Measurements from ENCODE around the gene ELL2. TPM values are rescaled to one million over a fixed set of nuclear protein-coding genes. Genes with fewer than 3 reads are reported as not detected.
A peak's percentile ranks its signal among the peaks of the same experiment; 100 is the strongest.

ELL2 gene
- total RNA-seq, result 18.5 and 21.0 TPM in 2 replicates

DNA sequence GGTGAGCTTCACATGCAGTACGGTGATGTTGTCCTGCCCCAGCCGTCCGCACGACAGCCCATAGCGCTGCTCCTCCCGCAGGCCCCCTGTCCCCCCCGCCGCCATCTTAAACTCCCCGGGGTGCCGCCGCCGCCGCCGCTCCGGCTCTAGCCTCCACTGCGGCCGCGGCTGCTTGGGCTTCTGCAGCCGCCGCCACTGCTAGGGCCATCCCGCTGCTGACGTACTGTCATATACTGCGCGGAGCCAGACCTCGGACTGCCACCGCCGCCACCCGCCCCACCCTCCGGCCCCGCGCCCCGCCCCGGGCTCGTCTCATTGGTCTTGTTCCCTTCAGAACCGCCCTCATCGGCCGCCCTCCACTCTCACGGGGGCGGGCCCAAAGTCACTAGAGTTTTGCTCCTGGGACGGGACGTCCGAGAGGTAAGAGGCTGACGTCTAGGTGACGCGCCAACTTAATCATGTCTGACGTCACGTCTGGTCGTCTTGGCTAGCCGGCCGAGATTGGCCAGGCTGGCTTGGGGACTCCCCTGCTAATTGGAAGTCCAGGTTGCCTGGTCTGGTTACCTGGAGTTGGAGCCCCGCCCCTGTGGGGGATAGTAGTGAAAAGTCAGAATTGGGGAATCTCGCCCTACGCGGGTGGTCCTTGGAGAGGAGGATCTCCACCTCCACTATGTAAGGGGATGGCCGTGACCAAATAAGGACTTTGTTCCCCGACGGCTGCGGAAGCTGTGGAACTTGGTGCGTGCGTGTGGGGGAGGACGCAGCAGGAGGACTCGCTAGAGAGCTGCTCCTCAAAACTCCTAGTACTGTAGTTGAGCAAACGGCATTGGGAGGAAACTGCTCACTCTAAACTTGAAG lies at the start of gene ELL2:
ELL2 (minus strand) TSS at position 235 of the 858 bp plus-strand sequence; CDS start at position 105, 130 bp downstream.
- DNase-seq (ENCODE audit: low read depth, low spot score), result peak; percentile 92

DNA sequence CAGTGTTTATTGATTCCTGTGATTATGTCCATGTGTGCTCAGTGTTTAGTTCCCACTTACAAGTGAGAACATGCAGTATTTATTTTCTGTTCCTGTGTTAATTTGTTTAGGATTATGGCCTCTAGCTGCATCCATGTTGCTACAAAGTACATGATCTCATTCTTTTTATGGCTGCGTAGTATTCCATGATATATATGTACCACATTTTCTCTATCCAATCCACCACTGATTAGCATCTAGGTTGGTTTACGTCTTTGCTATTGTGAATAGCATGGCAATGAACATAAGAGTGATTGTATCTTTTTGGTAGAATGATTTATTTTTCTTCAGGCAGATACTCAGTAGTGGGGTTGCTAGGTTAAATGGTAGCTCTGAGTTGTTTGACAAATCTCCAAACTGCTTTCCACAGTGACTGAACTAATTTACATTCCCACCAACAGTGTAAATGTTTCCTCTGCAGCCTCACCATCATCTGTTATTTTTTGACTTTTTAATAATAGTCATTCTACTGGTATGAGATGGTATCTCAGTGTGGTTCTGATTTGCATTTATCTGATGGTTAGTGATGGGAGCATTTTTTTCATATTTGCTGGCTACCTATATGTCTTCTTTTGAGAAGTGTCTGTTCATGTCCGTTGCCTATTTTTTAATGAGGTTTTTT lies 47.5 kb upstream of the ELL2 start:
- no peak for DNase-seq (ENCODE audit: low read depth, low spot score)

- no peak for DNase-seq (ENCODE audit: low read depth, low spot score)
Measured at GRCh38 chr5:96008487-96008886, 46.8 kb upstream of the ELL2 start.

GRCh38 chr5:96007051-96007450 lies 45.4 kb upstream of the ELL2 start:
- DNase-seq (ENCODE audit: low read depth, low spot score), result no peak

GRCh38 chr5:96006291-96006690 lies 44.6 kb upstream of the ELL2 start:
- DNase-seq (ENCODE audit: low read depth, low spot score), result no peak

DNA sequence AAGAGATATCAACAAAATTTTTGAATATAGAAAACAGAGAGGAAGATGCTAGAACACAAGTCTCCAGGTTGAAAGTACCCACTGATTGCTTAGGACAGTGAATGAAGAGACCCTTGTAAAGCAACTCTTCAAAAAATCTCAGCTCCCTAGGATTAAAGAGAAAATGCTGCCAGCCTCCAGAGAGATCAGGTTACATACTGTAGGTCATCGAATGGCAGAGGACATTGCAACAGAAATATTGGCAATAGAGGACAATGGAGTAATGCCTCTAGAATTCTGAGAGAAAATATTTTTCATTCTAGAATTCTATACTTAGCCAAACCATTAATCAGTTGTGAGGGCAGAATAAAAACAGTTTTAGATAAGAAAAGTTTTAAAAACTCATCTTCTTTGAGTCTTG lies 43.1 kb upstream of the ELL2 start:
- no peak for DNase-seq (ENCODE audit: low read depth, low spot score)

DNA sequence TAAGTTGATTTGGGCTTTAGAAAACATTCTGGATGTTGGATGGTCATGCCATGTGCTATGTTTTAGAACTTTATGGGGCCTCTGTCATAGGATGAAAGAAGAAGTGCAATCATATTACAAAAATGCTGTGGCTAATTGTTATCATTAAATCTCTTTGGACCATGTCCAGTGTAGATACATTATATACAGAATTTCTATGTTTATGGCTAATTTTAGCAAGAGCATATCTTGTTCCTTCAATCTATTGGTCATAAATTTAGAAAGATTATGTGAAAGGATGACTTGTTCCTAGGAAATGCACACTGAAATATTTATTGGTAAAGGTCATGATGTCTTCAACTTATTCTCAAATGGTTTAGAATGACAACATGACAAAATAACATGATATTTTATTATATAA lies 42.4 kb upstream of the ELL2 start:
- no peak for DNase-seq (ENCODE audit: low read depth, low spot score)

DNA sequence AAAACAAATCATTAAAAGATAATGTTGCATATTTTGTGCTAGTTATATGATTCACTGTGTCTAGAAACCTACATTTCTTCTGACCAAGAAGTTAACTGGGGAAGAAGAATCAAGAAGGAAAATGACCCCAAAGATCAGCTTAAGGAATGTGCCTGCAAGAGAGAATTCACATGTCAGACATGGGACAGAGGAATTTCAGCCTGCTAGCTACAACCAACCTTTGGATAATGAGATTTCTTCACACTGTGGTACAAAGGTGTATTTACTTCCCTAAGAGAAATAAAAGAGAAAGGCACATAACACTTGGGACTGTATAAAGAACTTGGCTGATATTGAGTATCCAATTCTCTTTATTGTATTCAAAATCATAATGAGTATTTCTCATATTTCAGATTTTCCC lies 39.6 kb upstream of the ELL2 start:
- no peak for DNase-seq (ENCODE audit: low read depth, low spot score)

GRCh38 chr5:96000308-96000707 lies 38.7 kb upstream of the ELL2 start:
- DNase-seq (ENCODE audit: low read depth, low spot score), result no peak

GRCh38 chr5:95996904-95997723 lies 35.5 kb upstream of the ELL2 start:
- no peak for DNase-seq (ENCODE audit: low read depth, low spot score)

- no peak for DNase-seq (ENCODE audit: low read depth, low spot score)
Measured at GRCh38 chr5:95995962-95996489, 34.4 kb upstream of the ELL2 start.

- no peak for DNase-seq (ENCODE audit: low read depth, low spot score)
Measured at GRCh38 chr5:95993776-95994175, 32.1 kb upstream of the ELL2 start.

GRCh38 chr5:95993266-95993665 lies 31.6 kb upstream of the ELL2 start:
- no peak for DNase-seq (ENCODE audit: low read depth, low spot score)

GRCh38 chr5:95989283-95990048 lies 27.8 kb upstream of the ELL2 start:
- DNase-seq (ENCODE audit: low read depth, low spot score), result no peak

DNA sequence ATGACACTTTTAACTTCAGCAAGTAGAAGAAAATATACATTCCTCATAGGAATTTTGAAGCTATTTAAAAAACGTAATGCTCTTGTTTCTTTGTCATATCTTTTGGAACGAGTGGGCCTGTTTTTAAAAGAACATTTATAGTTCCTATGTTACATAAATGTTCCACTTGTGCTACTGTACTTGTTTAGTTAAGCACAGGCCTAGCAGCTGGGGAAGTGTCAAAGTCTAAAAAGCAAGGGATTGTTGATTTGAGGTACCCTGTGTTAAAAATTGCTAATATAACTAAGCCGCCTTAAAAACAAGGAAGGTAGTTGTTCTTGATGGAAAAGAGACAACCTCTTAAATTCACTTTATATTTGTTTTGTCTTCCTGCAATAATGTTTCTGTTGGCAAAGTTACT lies 27.2 kb upstream of the ELL2 start:
- DNase-seq (ENCODE audit: low read depth, low spot score), result no peak

DNA sequence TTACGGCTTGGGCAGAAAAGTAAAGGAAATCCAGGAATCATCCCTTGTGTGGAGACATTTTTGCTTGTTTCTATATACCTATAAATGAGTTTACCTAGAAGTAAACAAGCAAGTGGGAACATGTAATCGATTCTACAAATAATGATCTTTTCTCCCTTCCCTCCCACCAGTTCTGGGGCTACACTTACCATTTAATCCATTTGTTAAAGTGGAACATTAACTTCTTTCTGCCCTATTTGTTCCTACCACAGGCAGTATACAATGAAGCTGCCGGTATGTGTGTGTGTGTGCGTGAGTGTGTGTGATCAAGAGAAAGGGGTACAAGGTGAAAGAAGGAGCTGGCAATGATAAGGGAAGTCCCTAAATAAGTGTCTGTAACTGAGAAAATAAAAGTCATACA lies 26.4 kb upstream of the ELL2 start:
- no peak for DNase-seq (ENCODE audit: low read depth, low spot score)

GRCh38 chr5:95986937-95987520 lies 25.4 kb upstream of the ELL2 start:
- DNase-seq (ENCODE audit: low read depth, low spot score), result no peak

- no peak for DNase-seq (ENCODE audit: low read depth, low spot score)
Measured at GRCh38 chr5:95986001-95986400, 24.4 kb upstream of the ELL2 start.

- DNase-seq (ENCODE audit: low read depth, low spot score), result no peak
Measured at GRCh38 chr5:95985249-95985648, 23.6 kb upstream of the ELL2 start.

GRCh38 chr5:95984287-95984938 lies 22.8 kb upstream of the ELL2 start:
- no peak for DNase-seq (ENCODE audit: low read depth, low spot score)

All from pulmonary artery endothelial cell (primary cell).